ES-I3 (cell line): ENCODE measurements around the gene ALDH1A1.

Experiments
- H3K36me3 ChIP-seq: 2 replicates; pipeline ENCODE4 v1.6.1; 2013; ENCODE audit warnings: mild to moderate bottlenecking, low read length, control low read depth, moderate library complexity; ENCODE audit not compliant: insufficient read depth
- H3K4me1 ChIP-seq: 2 replicates; pipeline ENCODE4 v1.6.1; 2013; ENCODE audit warnings: mild to moderate bottlenecking, control low read depth, low read length; ENCODE audit not compliant: insufficient read depth
- H3K9ac ChIP-seq: 2 replicates; pipeline ENCODE4 v1.6.1; 2013; ENCODE audit warnings: low read depth, mild to moderate bottlenecking, low read length, moderate library complexity
- H3K9me3 ChIP-seq: 2 replicates; pipeline ENCODE4 v1.6.1; 2013; ENCODE audit warnings: mild to moderate bottlenecking, low read length, moderate library complexity; ENCODE audit not compliant: control insufficient read depth, insufficient read depth

ALDH1A1 gene

GRCh38 chr9:72952914-72953313 is at the start of gene ALDH1A1:
Gene ALDH1A1 (minus strand): TSS chr9:72953053. CDS start chr9:72953000, 53 bp downstream.
- no peak within 1 kb of the TSS for H3K9ac ChIP-seq
- no peaks in the 10 kb centered on the region for H3K36me3 ChIP-seq
- H3K9me3 ChIP-seq: no peaks in the 10 kb centered on the region; the same call in 1 of the 2 replicates
- 0 out of 2 replicates have a peak, but pooled peaks cover 4% of the 10 kb centered on the region for H3K4me1 ChIP-seq

GRCh38 chr9:73001860-73002259 is 49.0 kb upstream of the ALDH1A1 start:
- no peaks in the 10 kb centered on the region for H3K36me3 ChIP-seq
- H3K9me3 ChIP-seq: no peaks in the 10 kb centered on the region
- H3K4me1 ChIP-seq: no peaks in the 10 kb centered on the region
- H3K9ac ChIP-seq: no peak overlapping the region

GRCh38 chr9:72998363-72998762 is 45.5 kb upstream of the ALDH1A1 start:
- H3K36me3 ChIP-seq: no peaks in the 10 kb centered on the region
- H3K9ac ChIP-seq: no peak overlapping the region
- no peaks in the 10 kb centered on the region for H3K4me1 ChIP-seq
- no peaks in the 10 kb centered on the region for H3K9me3 ChIP-seq

DNA sequence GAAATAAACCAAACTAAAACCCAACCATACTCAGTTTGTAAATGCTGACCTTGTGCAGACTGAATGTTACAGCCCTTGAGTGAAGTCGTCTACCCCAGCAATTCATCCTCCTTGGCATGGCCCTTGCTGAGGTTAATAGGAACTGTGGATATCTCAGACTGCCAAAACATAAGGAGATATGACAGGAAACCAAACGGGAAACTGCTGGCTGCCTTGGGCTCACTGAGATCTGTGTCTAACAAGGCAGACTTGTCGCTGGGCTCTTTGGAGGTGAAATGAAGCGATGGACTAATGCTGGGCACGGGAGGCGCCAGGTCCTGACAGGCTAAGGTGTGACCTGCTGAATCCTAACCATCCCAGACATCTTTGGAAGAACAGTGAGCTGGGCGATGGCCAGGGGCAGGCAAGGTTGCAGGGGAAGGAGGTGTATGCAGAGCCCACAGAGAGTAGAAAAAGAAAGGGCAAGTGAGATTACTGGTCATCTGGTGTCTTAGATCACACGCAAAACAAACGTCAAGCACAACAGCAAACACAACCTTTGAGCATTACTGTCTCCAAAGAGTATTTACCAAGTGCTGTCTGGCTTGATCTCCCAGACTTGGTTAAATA is 44.6 kb upstream of the ALDH1A1 start:
- H3K9ac ChIP-seq: no peak overlapping the region
- no peaks in the 10 kb centered on the region for H3K9me3 ChIP-seq
- H3K36me3 ChIP-seq: no peaks in the 10 kb centered on the region
- H3K4me1 ChIP-seq: no peaks in the 10 kb centered on the region

- H3K9me3 ChIP-seq: no peaks in the 10 kb centered on the region
- no peaks in the 10 kb centered on the region for H3K36me3 ChIP-seq
- no peaks in the 10 kb centered on the region for H3K4me1 ChIP-seq
- H3K9ac ChIP-seq: no peak overlapping the region
Measured at GRCh38 chr9:72996684-72997314, 43.9 kb upstream of the ALDH1A1 start.

- Histone ChIP-seq H3K4me1 (no peaks in the 10 kb centered on the region), H3K9me3 (no peaks in the 10 kb centered on the region), H3K36me3 (no peaks in the 10 kb centered on the region), H3K9ac (no peak overlapping the region)
Measured at GRCh38 chr9:72996114-72996513, 43.3 kb upstream of the ALDH1A1 start.

GRCh38 chr9:72995131-72996024 is 42.5 kb upstream of the ALDH1A1 start:
- Histone ChIP-seq H3K36me3 (no peaks in the 10 kb centered on the region), H3K4me1 (no peaks in the 10 kb centered on the region), H3K9ac (no peak overlapping the region), H3K9me3 (no peaks in the 10 kb centered on the region)

DNA sequence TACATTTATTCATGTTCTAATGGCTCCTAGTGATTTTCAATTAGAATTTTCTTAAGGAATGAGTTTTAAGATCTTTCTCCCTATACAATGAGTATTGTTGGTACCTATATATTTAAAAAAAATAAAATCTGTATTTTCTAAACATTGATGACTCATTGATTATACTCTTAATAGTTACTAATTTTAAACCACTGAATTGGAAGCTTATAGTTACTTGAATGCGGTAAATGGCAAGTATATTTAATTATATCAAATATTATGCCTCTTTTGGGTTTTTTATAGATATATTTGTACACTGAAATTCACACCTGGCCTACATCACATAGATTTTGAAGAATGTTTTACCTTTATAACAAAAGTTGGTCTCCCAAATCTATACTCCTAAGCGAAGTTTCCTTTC is 38.9 kb upstream of the ALDH1A1 start:
- Histone ChIP-seq H3K4me1 (no peaks in the 10 kb centered on the region), H3K36me3 (no peaks in the 10 kb centered on the region), H3K9me3 (no peaks in the 10 kb centered on the region), H3K9ac (no peak overlapping the region)

DNA sequence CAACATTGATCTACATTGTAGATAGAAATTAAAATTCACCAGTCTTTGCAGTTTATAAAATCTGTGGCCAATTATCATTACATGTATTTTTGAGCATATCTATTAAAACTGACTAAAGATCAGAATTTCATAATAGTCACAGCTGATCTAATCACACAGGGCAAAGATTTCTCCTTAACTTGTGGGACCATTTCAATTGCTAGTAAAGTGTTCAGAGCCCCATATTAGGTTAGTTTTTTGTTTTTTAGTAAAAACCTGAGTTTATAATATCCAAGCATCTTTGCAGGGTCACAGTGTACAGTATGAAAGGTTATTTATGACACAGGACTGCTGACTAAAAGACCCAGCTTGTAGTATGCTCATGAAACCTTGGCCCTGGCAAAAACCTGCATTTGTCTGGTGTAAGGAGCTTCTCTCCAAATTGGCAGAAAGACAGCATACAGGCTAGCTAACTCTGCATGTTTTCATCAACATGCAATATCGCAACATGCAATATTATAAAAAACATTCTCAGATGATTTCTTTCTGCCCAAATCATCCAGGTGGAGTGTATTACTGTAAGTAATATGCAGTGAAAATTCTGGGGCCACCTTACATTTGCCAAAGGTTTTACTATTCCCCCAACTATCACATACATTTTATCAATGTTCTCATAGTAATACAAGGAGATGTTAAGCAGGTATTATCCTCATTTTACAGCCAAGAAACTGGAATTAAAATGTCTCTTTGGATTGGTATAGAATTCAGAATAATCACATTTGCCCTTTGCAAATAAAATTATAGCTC is 37.7 kb upstream of the ALDH1A1 start:
- H3K4me1 ChIP-seq: no peaks in the 10 kb centered on the region
- H3K36me3 ChIP-seq: no peaks in the 10 kb centered on the region
- H3K9ac ChIP-seq: no peak overlapping the region

DNA sequence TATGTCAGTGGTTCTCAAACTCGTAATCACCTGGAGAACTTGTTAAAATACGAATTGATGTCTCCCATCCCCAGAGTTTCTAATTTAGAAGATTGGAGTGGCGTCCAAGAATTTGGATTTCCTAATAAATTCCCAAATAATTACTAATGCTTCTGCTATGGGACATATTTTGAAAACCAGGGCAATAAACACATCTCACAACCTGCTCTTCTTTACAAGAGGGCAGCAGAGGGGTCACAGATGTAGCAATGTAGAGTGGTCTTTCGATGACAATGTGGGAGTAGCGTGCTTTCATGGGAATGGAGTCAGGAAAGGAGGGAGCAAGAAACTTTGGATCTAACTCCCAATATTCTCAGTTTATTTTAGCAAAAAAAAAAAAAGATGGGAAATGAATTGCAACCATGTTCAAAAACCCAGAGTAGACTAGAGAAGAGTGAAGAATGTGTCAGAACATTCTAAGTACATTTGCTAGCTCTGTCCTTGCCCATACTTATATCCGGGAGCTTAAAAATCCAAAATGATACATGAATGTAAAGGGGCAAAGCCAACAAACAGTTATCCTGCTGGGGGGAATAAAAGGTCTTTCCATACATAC is 33.8 kb upstream of the ALDH1A1 start:
- Histone ChIP-seq H3K4me1 (no peaks in the 10 kb centered on the region; the same call in 1 of the 2 replicates), H3K9ac (no peak overlapping the region), H3K9me3 (no peaks in the 10 kb centered on the region), H3K36me3 (no peaks in the 10 kb centered on the region)

More for the DNA sequence above, 37.7 kb upstream of the ALDH1A1 start:
- no peaks in the 10 kb centered on the region for H3K9me3 ChIP-seq

DNA sequence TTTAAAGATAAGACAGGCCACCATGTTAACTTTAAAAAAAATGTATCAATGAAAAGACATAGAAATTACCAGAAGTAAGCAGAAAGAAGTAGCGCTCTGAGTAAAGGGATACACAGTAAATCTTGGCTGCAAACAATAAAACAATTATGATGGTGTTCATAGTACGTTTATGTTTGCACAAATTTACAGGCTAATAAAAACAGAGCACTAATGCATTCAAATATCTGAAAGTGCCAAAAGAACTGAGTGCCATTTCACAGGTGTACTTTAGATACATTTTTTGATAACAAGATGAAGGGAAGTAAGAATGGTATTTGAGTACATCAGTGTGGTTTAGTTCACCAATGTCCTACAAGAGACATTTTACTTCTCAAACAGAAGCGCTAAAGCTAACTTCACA is 32.9 kb upstream of the ALDH1A1 start:
- Histone ChIP-seq H3K4me1 (no peaks in the 10 kb centered on the region; the same call in 1 of the 2 replicates), H3K9ac (no peak overlapping the region), H3K36me3 (no peaks in the 10 kb centered on the region), H3K9me3 (no peaks in the 10 kb centered on the region)

DNA sequence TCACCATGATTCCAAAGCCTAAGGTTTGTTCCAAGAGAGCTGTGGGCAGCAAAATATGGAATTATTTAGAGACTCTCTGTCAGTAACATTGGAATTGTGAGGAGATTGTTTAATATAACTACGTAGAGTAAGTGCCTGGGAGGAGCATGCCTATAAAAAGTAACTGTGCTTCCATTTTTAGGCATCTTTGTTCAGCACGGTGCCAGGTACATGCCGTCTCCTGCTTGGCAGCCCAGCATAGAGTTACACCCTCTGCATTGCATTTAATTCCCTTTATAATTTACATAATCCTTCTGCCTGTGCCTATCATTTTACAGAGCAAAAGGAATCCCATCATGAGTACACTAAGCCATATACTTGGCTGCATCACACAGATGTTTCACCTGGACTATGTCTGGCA is 32.1 kb upstream of the ALDH1A1 start:
- Histone ChIP-seq H3K9ac (no peak overlapping the region), H3K4me1 (no peaks in the 10 kb centered on the region; the same call in 1 of the 2 replicates), H3K36me3 (no peaks in the 10 kb centered on the region), H3K9me3 (no peaks in the 10 kb centered on the region)

GRCh38 chr9:72984226-72984947 is 31.5 kb upstream of the ALDH1A1 start:
- Histone ChIP-seq H3K9me3 (no peaks in the 10 kb centered on the region), H3K9ac (no peak overlapping the region), H3K36me3 (no peaks in the 10 kb centered on the region), H3K4me1 (no peaks in the 10 kb centered on the region; the same call in 1 of the 2 replicates)
